Astrocyte (in vitro differentiated cells and primary cell): ENCODE results near the gene HIRA. TPM values are rescaled to one million over a fixed set of nuclear protein-coding genes. Genes with fewer than 3 reads are reported as not detected.
"Not testable (repeated sequence)": the region's sequence is repeated elsewhere in the genome, so short reads cannot be mapped to it uniquely, and the experiment has no call there.

Source experiments
- DNase-seq: peaks from one replicate; pipeline ENCODE4 v3.0.0-alpha.2; 2010; ENCODE audit warnings: low read depth
- FAIRE-seq: peaks from 2 replicates; lab custom pipeline; 2011; peaks lifted over from hg19 to GRCh38; lab: Jason Lieb, UNC
- H2AFZ ChIP-seq: 2 replicates; pipeline ENCODE4 v1.6.0; 2012; ENCODE audit warnings: low read depth, low read length, inconsistent platforms
- H3K27ac ChIP-seq: 2 replicates; pipeline ENCODE4 v1.5.1; 2011; ENCODE audit warnings: low read depth, low read length, inconsistent platforms
- H3K27me3 ChIP-seq: 2 replicates; pipeline ENCODE4 v1.6.0; 2011; ENCODE audit warnings: low read length, inconsistent platforms; ENCODE audit not compliant: insufficient read depth
- H3K36me3 ChIP-seq: 2 replicates; pipeline ENCODE4 v1.5.1; 2011; ENCODE audit warnings: low read length, inconsistent platforms; ENCODE audit not compliant: insufficient read depth
- H3K4me1 ChIP-seq: 2 replicates; pipeline ENCODE4 v1.5.1; 2011; ENCODE audit warnings: low read length, inconsistent platforms; ENCODE audit not compliant: insufficient read depth
- H3K4me2 ChIP-seq: 2 replicates; pipeline ENCODE4 v1.6.0; 2012; ENCODE audit warnings: low read length, inconsistent platforms
- H3K4me3 ChIP-seq: 2 replicates; pipeline ENCODE4 v1.5.1; 2011; ENCODE audit warnings: low read depth, mild to moderate bottlenecking, low read length, inconsistent platforms; ENCODE audit not compliant: insufficient read depth
- H3K79me2 ChIP-seq: 2 replicates; pipeline ENCODE4 v1.6.0; 2012; ENCODE audit warnings: mild to moderate bottlenecking, low read length, inconsistent platforms; ENCODE audit not compliant: insufficient read depth
- H3K9ac ChIP-seq: 2 replicates; pipeline ENCODE4 v1.6.0; 2012; ENCODE audit warnings: mild to moderate bottlenecking, low read length, inconsistent platforms
- H3K9me3 ChIP-seq: 2 replicates; pipeline ENCODE4 v1.5.1; 2012; ENCODE audit warnings: low read depth, mild to moderate bottlenecking, low read length, inconsistent platforms; ENCODE audit not compliant: insufficient read depth
- H4K20me1 ChIP-seq: 2 replicates; pipeline ENCODE4 v1.6.0; 2012; ENCODE audit warnings: low read length, inconsistent platforms; ENCODE audit not compliant: insufficient read depth
- H3K27ac Mint-ChIP-seq: one replicate; pipeline ENCODE4 v1.8.0; 2021; ENCODE audit warnings: mild to moderate bottlenecking, mixed read lengths; ENCODE audit not compliant: unreplicated experiment
- H3K27me3 Mint-ChIP-seq: one replicate; pipeline ENCODE4 v1.8.0; 2021; ENCODE audit warnings: low read depth, mixed read lengths; ENCODE audit not compliant: unreplicated experiment
- H3K36me3 Mint-ChIP-seq: one replicate; pipeline ENCODE4 v1.8.0; 2021; ENCODE audit warnings: low read depth, mixed read lengths; ENCODE audit not compliant: unreplicated experiment
- H3K4me1 Mint-ChIP-seq: one replicate; pipeline ENCODE4 v1.8.0; 2021; ENCODE audit warnings: low read depth, mixed read lengths; ENCODE audit not compliant: unreplicated experiment
- H3K4me3 Mint-ChIP-seq: one replicate; pipeline ENCODE4 v1.8.0; 2021; ENCODE audit warnings: mild to moderate bottlenecking, moderate library complexity, mixed read lengths; ENCODE audit not compliant: unreplicated experiment
- H3K9me3 Mint-ChIP-seq: one replicate; pipeline ENCODE4 v1.8.0; 2021; ENCODE audit warnings: mild to moderate bottlenecking, mixed read lengths; ENCODE audit not compliant: unreplicated experiment
- CTCF ChIP-seq: IDR thresholded peaks from 2 replicates; pipeline ENCODE4 v1.5.1; 2011; ENCODE audit warnings: low read depth, mild to moderate bottlenecking, inconsistent platforms, low read length, moderate library complexity; ENCODE audit not compliant: insufficient read depth
- EZH2 ChIP-seq: IDR thresholded peaks from 2 replicates; pipeline ENCODE4 v1.6.1; 2012; ENCODE audit warnings: mild to moderate bottlenecking, low read length, inconsistent platforms; ENCODE audit not compliant: insufficient read depth
- total RNA-seq: library from RNA; stranded (reverse); gene quantifications from 2 replicates; pipeline ENCODE4 v1.2.1, GENCODE V29; 2021

HIRA gene
- total RNA-seq, 1 donor from 2014 or later = 31.1 TPM

DNA sequence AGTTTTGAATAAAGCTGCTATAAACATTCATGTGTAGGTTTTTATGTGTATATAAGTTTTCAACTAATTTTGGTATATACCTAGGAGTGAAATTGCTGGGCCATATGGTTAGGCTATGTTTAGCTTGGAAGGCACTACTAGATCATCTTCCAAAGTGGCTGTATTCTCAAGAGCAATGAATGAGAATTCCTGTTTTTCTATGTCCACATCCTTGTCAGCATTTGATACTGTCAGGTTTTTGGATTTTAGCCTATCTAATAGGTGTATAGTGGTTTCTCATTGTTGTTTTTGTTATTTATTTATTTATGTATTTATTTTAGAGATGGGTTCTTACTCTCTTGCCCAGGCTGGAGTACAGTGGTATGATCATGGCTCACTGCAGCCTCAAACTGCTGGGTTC, 113.7 kb downstream of the HIRA start:
- no peaks in the 10 kb centered on the region for H3K27me3 ChIP-seq
- Mint-ChIP-seq H3K27me3 (peaks cover 2% of the 10 kb centered on the region), H3K27ac (no peak overlapping the region), H3K4me1 (no peaks in the 10 kb centered on the region), H3K9me3 (peaks cover 34% of the 10 kb centered on the region), H3K4me3 (no peak overlapping the region), H3K36me3 (peaks cover 9% of the 10 kb centered on the region)
- no peak overlapping the region for H2AFZ ChIP-seq
- peaks cover 3% of the 10 kb centered on the region for H3K9me3 ChIP-seq
- no peaks in the 10 kb centered on the region for H4K20me1 ChIP-seq
- DNase-seq (no peak), FAIRE-seq (no peak)
- no peak overlapping the region for H3K4me2 ChIP-seq
- H3K27ac ChIP-seq = no peak overlapping the region
- no peaks in the 10 kb centered on the region for H3K4me1 ChIP-seq
- no peak for TF ChIP-seq EZH2
- no peak for TF ChIP-seq CTCF
- H3K36me3 ChIP-seq = no peaks in the 10 kb centered on the region
- no peak overlapping the region for H3K9ac ChIP-seq
- H3K4me3 ChIP-seq = no peak overlapping the region
- no peaks in the 10 kb centered on the region for H3K79me2 ChIP-seq

- DNase-seq (no peak), FAIRE-seq (no peak)
- Histone ChIP-seq H2AFZ (no peak overlapping the region), H3K4me3 (no peak overlapping the region), H4K20me1 (no peaks in the 10 kb centered on the region), H3K36me3 (no peaks in the 10 kb centered on the region), H3K4me2 (no peak overlapping the region), H3K4me1 (no peaks in the 10 kb centered on the region), H3K9ac (no peak overlapping the region), H3K79me2 (no peaks in the 10 kb centered on the region), H3K27ac (no peak overlapping the region), H3K27me3 (no peaks in the 10 kb centered on the region), H3K9me3 (no peaks in the 10 kb centered on the region)
- Mint-ChIP-seq H3K9me3 (no peaks in the 10 kb centered on the region), H3K4me3 (no peak overlapping the region), H3K4me1 (no peaks in the 10 kb centered on the region), H3K36me3 (no peaks in the 10 kb centered on the region), H3K27ac (no peak overlapping the region), H3K27me3 (peaks cover 6% of the 10 kb centered on the region)
- TF ChIP-seq EZH2 (no peak), CTCF (no peak)
Measured at GRCh38 chr22:19307872-19308271, 123.7 kb downstream of the HIRA start.

- not testable (repeated sequence) for H3K79me2 ChIP-seq, H3K4me3 ChIP-seq, H3K4me1 ChIP-seq, H3K36me3 ChIP-seq, H3K27ac Mint-ChIP-seq, H3K27ac ChIP-seq, DNase-seq, H3K4me1 Mint-ChIP-seq, H3K9ac ChIP-seq, H3K27me3 ChIP-seq, H4K20me1 ChIP-seq, H3K36me3 Mint-ChIP-seq, H3K4me2 ChIP-seq, H2AFZ ChIP-seq, H3K27me3 Mint-ChIP-seq, H3K4me3 Mint-ChIP-seq, H3K9me3 ChIP-seq, H3K9me3 Mint-ChIP-seq, FAIRE-seq
Measured at GRCh38 chr22:19306535-19306934, 125.0 kb downstream of the HIRA start.
